ENCODE data around the gene GARIN1A.

Gene GARIN1A

GRCh38 chr7:128714701-128715495 lies 42.8 kb downstream of the GARIN1A start:
- DNase-seq (ENCODE audit: low read depth), result no peak

GRCh38 chr7:128718967-128719642 lies 47.0 kb downstream of the GARIN1A start:
- no peak for DNase-seq (ENCODE audit: low read depth)

- DNase-seq (ENCODE audit: low read depth), result no peak
Measured at GRCh38 chr7:128721376-128721775, 49.3 kb downstream of the GARIN1A start.

All from activated T-cell treated with anti-CD3 and anti-CD28 coated beads for 24 hours (primary cell).